ENCODE results near the gene TRDMT1. TPM values are rescaled to one million over a fixed set of nuclear protein-coding genes. Genes with fewer than 3 reads are reported as not detected.

The TRDMT1 gene
- polyA plus RNA-seq, 1 donor (not counting 4 experiments of a cell fraction or from before 2014, with no cell fraction given), result 6.6 TPM

- dilution Hi-C loops (cut with MboI; ENCODE audit: extremely low pct_ligation_motif_present, low sequenced_read_pairs), result no loop called here
- Histone ChIP-seq H3K36me3 (ENCODE audit: control insufficient read depth in 2 of 2, extremely low read depth in 1 of 2, insufficient read depth in 2 of 2, low read length in 2 of 2) (peaks cover 9 to 10% of the 10 kb centered on the region in 2 experiments), H3K9me1 (ENCODE audit: control insufficient read depth, extremely low read depth, insufficient read depth, low read length) (no peaks in the 10 kb centered on the region), H2AFZ (ENCODE audit: control insufficient read depth, low read length) (peak overlapping the region; percentile 69), H3K27me3 (ENCODE audit: control insufficient read depth, extremely low read depth, insufficient read depth, low read length) (no peaks in the 10 kb centered on the region), H3K9me3 (ENCODE audit: control insufficient read depth, low read depth, low read length) (no peaks in the 10 kb centered on the region), H3K4me2 (ENCODE audit: control insufficient read depth, extremely low read depth, insufficient read depth, low read depth, low read length) (peak overlapping the region; percentile 91), H3K27ac (ENCODE audit: control insufficient read depth, insufficient read depth, low read length) (peak overlapping the region; percentile 86), H3K9ac (ENCODE audit: control insufficient read depth, extremely low read depth, insufficient read depth, low read length) (peak overlapping the region; percentile 88), H3K4me3 (ENCODE audit: control insufficient read depth in 2 of 3, extremely low read depth in 1 of 3, insufficient read depth in 2 of 3, low read depth in 1 of 3, low read length in 3 of 3) (peak overlapping the region; percentile 65 to 97 (median 86)), H3K4me1 (ENCODE audit: control insufficient read depth, extremely low read depth, insufficient read depth, low read length) (peaks cover 22% of the 10 kb centered on the region), H4K20me1 (ENCODE audit: control insufficient read depth, extremely low read depth, insufficient read depth, low read length) (peaks cover 9% of the 10 kb centered on the region), H3K79me2 (ENCODE audit: control insufficient read depth, insufficient read depth, low read length) (peaks cover 25% of the 10 kb centered on the region)
- no peak for FAIRE-seq
- no peak for DNase-seq (ENCODE audit: low read depth, low spot score)
- no peak for TF ChIP-seq CTCF (optimal IDR thresholded peaks at IDR 0.05 in 1 of 3, IDR thresholded peaks at IDR 0.05 in 1 of 3, conservative IDR thresholded peaks at IDR 0.05 in 1 of 3; ENCODE audit: extremely low read depth in 1 of 3, insufficient read depth in 2 of 3, low read length in 3 of 3)
Measured at GRCh38 chr10:17229717-17229966, 28.2 kb upstream of the TRDMT1 start.

GRCh38 chr10:17229016-17229716 lies 27.7 kb upstream of the TRDMT1 start:
- peak overlapping the region; percentile 88 for H3K9ac ChIP-seq (ENCODE audit: control insufficient read depth, extremely low read depth, insufficient read depth, low read length)
- no peak for DNase-seq (ENCODE audit: low read depth, low spot score)
- H3K4me1 ChIP-seq (ENCODE audit: control insufficient read depth, extremely low read depth, insufficient read depth, low read length), result peaks cover 22% of the 10 kb centered on the region
- no peaks in the 10 kb centered on the region for H3K9me3 ChIP-seq (ENCODE audit: control insufficient read depth, low read depth, low read length)
- peaks cover 8% of the 10 kb centered on the region for H4K20me1 ChIP-seq (ENCODE audit: control insufficient read depth, extremely low read depth, insufficient read depth, low read length)
- H3K27ac ChIP-seq (ENCODE audit: control insufficient read depth, insufficient read depth, low read length), result peak overlapping the region; percentile 86
- no peaks in the 10 kb centered on the region for H3K9me1 ChIP-seq (ENCODE audit: control insufficient read depth, extremely low read depth, insufficient read depth, low read length)
- H3K4me2 ChIP-seq (ENCODE audit: control insufficient read depth, extremely low read depth, insufficient read depth, low read depth, low read length), result peak overlapping the region; percentile 91
- H3K4me3 ChIP-seq (ENCODE audit: control insufficient read depth in 2 of 3, extremely low read depth in 1 of 3, insufficient read depth in 2 of 3, low read depth in 1 of 3, low read length in 3 of 3), result peak overlapping the region; percentile 65 to 97 (median 86)
- no peak for TF ChIP-seq EZH2 (IDR thresholded peaks at IDR 0.05; ENCODE audit: low read length)
- peak in 1 of 3 experiments; percentile 1 for TF ChIP-seq CTCF (optimal IDR thresholded peaks at IDR 0.05 in 1 of 3, IDR thresholded peaks at IDR 0.05 in 1 of 3, conservative IDR thresholded peaks at IDR 0.05 in 1 of 3; ENCODE audit: extremely low read depth in 1 of 3, insufficient read depth in 2 of 3, low read length in 3 of 3)
- no peak for FAIRE-seq
- no peaks in the 10 kb centered on the region for H3K27me3 ChIP-seq (ENCODE audit: control insufficient read depth, extremely low read depth, insufficient read depth, low read length)
- H2AFZ ChIP-seq (ENCODE audit: control insufficient read depth, low read length), result peak overlapping the region; percentile 69
- H3K36me3 ChIP-seq (ENCODE audit: control insufficient read depth in 2 of 2, extremely low read depth in 1 of 2, insufficient read depth in 2 of 2, low read length in 2 of 2), result peaks cover 7 to 9% of the 10 kb centered on the region in 2 experiments
- peaks cover 25% of the 10 kb centered on the region for H3K79me2 ChIP-seq (ENCODE audit: control insufficient read depth, insufficient read depth, low read length)
- dilution Hi-C loops (cut with MboI; ENCODE audit: extremely low pct_ligation_motif_present, low sequenced_read_pairs), result no loop called here

Data from keratinocyte (primary cell).